ENCODE data around the gene TNFRSF13B. TPM values are rescaled to one million over a fixed set of nuclear protein-coding genes. Genes with fewer than 3 reads are reported as not detected.
A peak's percentile ranks its signal among the peaks of the same experiment; 100 is the strongest.
"Not testable (repeated sequence)": the region's sequence is repeated elsewhere in the genome, so short reads cannot be mapped to it uniquely, and the experiment has no call there.

The TNFRSF13B gene
- total RNA-seq, 1 donor from 2014 or later, result not detected

DNA sequence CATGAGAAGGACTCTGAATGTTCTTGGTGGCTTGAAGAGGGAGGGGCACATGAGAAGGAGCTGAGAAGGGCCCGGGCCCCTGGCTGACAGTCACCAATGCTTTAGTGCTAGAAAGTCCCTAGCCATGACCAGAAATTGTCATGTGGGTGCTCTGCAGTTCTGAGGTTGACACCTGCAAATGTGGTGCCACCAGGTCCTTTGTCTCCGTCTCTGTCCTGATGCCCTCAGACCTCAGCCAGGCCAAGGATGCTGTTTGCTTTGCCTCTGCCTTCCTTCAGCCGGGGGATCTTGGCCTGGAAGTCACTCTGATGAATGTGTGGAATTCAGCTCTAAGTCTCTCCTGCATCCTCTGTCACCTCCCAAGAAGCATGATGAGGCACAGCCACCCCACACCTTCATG, 63.6 kb downstream of the TNFRSF13B start:
- H3K4me3 Mint-ChIP-seq (ENCODE audit: unreplicated experiment), result peak overlapping the region; percentile 44
- peaks cover 82% of the 10 kb centered on the region for H3K4me1 Mint-ChIP-seq (ENCODE audit: unreplicated experiment)
- H3K27me3 Mint-ChIP-seq (ENCODE audit: unreplicated experiment), result peaks cover 8% of the 10 kb centered on the region
- TF ChIP-seq, protein P1, sequence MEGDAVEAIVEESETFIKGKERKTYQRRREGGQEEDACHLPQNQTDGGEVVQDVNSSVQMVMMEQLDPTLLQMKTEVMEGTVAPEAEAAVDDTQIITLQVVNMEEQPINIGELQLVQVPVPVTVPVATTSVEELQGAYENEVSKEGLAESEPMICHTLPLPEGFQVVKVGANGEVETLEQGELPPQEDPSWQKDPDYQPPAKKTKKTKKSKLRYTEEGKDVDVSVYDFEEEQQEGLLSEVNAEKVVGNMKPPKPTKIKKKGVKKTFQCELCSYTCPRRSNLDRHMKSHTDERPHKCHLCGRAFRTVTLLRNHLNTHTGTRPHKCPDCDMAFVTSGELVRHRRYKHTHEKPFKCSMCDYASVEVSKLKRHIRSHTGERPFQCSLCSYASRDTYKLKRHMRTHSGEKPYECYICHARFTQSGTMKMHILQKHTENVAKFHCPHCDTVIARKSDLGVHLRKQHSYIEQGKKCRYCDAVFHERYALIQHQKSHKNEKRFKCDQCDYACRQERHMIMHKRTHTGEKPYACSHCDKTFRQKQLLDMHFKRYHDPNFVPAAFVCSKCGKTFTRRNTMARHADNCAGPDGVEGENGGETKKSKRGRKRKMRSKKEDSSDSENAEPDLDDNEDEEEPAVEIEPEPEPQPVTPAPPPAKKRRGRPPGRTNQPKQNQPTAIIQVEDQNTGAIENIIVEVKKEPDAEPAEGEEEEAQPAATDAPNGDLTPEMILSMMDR (IDR thresholded peaks at IDR 0.05; ENCODE audit: unreplicated experiment), result no peak
- DNase-seq (ENCODE audit: low spot score), result no peak
- no peaks in the 10 kb centered on the region for H3K9me3 Mint-ChIP-seq (ENCODE audit: unreplicated experiment)
- no peaks in the 10 kb centered on the region for H3K36me3 Mint-ChIP-seq (ENCODE audit: low read depth, unreplicated experiment)
- peak overlapping the region; percentile 99 for H3K27ac Mint-ChIP-seq (ENCODE audit: unreplicated experiment)

DNA sequence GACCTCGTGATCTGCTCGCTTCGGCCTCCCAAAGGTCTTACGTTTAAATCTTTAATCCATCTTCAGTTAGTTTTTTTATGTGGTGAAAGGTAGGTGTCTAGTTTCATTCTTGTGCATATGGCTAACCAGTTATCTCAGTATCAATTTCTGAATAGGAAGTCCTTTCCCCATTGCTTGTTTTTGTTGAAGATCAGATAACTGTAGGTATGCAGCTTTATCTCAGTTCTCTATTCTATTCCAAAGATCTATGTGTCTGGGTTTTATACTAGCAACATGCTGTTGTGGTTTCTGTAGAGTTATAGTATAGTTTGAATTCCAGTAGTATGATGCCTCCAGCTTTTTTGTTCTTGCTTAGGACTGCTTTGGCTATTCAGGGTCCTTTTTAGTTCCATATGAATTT, 65.2 kb downstream of the TNFRSF13B start:
- no peaks in the 10 kb centered on the region for H3K9me3 Mint-ChIP-seq (ENCODE audit: unreplicated experiment)
- TF ChIP-seq, protein P1 (IDR thresholded peaks at IDR 0.05; ENCODE audit: unreplicated experiment), result no peak
- peaks cover 8% of the 10 kb centered on the region for H3K27me3 Mint-ChIP-seq (ENCODE audit: unreplicated experiment)
- peaks cover 71% of the 10 kb centered on the region for H3K4me1 Mint-ChIP-seq (ENCODE audit: unreplicated experiment)
- no peaks in the 10 kb centered on the region for H3K36me3 Mint-ChIP-seq (ENCODE audit: low read depth, unreplicated experiment)
- no peak for DNase-seq (ENCODE audit: low spot score)
- H3K27ac Mint-ChIP-seq (ENCODE audit: unreplicated experiment), result no peak overlapping the region
- H3K4me3 Mint-ChIP-seq (ENCODE audit: unreplicated experiment), result no peak overlapping the region

DNA sequence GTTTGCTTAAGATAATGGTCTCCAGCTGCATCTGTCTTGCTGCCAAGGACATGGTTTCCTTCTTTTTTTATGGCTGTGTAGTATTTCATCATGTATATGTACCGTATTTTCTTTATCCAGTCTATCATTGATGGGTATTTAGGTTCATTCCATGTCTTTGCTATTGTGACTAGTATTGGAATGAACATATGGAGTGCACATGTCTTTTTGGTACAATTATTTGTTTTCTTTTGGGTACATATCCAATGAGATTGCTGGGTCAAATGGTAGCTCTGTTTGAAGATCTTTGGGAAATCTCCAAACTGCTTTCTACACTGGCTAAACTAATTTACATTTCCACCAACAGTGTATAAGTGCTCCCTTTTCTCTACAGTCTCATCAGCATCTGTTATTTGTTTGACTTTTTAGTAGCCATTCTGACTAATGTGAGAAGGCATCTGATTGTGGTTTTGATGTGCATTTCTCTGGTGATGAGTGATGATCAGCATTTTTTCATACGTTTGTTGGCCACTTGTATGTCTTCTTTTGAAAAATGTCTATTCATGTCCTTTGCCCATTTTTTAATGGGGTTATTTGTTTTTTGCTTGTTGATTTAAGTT, 66.2 kb downstream of the TNFRSF13B start:
- TF ChIP-seq, protein P1 (IDR thresholded peaks at IDR 0.05; ENCODE audit: unreplicated experiment), result no peak
- peaks cover 8% of the 10 kb centered on the region for H3K27me3 Mint-ChIP-seq (ENCODE audit: unreplicated experiment)

DNA sequence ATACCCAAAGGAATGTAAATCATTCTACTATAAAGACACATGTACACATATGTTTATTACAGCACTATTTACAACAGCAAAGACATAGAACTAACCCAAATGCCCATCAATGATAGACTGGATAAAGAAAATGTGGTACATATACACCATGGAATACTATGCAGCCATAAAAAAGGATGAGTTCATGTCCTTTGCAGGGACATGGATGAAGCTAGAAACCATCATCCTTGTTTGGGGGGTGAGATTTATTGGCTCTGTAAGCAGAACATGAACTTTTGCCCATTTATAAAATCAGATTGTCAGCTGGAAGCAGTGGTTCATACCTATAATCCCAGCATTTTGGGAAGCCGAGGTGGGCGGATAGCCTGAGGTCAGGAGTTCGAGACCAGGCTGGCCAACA, 68.8 kb downstream of the TNFRSF13B start:
- H3K4me1 Mint-ChIP-seq (ENCODE audit: unreplicated experiment), result peaks cover 49% of the 10 kb centered on the region
- H3K36me3 Mint-ChIP-seq (ENCODE audit: low read depth, unreplicated experiment); H3K27ac Mint-ChIP-seq (ENCODE audit: unreplicated experiment); DNase-seq (ENCODE audit: low spot score); H3K4me3 Mint-ChIP-seq (ENCODE audit: unreplicated experiment); H3K27me3 Mint-ChIP-seq (ENCODE audit: unreplicated experiment); H3K9me3 Mint-ChIP-seq (ENCODE audit: unreplicated experiment): not testable (repeated sequence)

More for the DNA sequence above, 66.2 kb downstream of the TNFRSF13B start:
- H3K27ac Mint-ChIP-seq (ENCODE audit: unreplicated experiment), result peak overlapping the region; percentile 14
- no peaks in the 10 kb centered on the region for H3K9me3 Mint-ChIP-seq (ENCODE audit: unreplicated experiment)
- H3K36me3 Mint-ChIP-seq (ENCODE audit: low read depth, unreplicated experiment), result no peaks in the 10 kb centered on the region
- no peak overlapping the region for H3K4me3 Mint-ChIP-seq (ENCODE audit: unreplicated experiment)
- no peak for DNase-seq (ENCODE audit: low spot score)
- H3K4me1 Mint-ChIP-seq (ENCODE audit: unreplicated experiment), result peaks cover 74% of the 10 kb centered on the region

DNA sequence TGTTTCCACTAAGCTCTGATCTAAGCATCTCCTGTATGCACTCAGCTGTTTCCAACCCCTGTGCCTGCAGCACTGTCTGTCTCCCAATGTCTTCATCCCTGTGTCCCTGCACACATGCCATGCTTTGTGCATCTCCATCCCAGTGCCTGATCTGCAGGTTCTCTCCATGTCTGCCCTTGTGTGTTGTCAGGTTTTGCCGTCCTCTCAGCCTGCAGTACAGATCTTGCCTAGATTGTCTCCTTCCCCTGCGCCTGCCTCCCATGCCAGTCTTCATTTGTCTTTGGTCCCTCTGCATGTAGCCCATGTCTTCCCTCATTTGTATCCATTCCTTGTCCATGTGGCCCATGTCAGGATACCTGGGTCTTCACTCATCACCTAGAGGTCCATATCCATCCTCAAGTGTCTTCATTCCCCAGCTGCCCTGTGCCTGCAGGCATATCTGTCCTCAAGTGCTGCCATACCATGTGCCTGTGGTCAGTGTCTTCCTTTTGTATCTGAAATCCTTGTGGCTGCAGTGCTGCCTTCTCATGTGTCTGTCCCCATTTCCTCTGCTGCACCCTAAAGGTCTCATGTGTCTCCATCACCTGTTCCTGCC, 71.5 kb downstream of the TNFRSF13B start:
- H3K4me3 Mint-ChIP-seq (ENCODE audit: unreplicated experiment), result no peak overlapping the region
- peaks cover 3% of the 10 kb centered on the region for H3K27me3 Mint-ChIP-seq (ENCODE audit: unreplicated experiment)
- no peaks in the 10 kb centered on the region for H3K9me3 Mint-ChIP-seq (ENCODE audit: unreplicated experiment)
- H3K36me3 Mint-ChIP-seq (ENCODE audit: low read depth, unreplicated experiment), result no peaks in the 10 kb centered on the region
- peaks cover 33% of the 10 kb centered on the region for H3K4me1 Mint-ChIP-seq (ENCODE audit: unreplicated experiment)
- no peak overlapping the region for H3K27ac Mint-ChIP-seq (ENCODE audit: unreplicated experiment)
- DNase-seq (ENCODE audit: low spot score), result no peak
- TF ChIP-seq, protein P1 (IDR thresholded peaks at IDR 0.05; ENCODE audit: unreplicated experiment), result no peak

DNA sequence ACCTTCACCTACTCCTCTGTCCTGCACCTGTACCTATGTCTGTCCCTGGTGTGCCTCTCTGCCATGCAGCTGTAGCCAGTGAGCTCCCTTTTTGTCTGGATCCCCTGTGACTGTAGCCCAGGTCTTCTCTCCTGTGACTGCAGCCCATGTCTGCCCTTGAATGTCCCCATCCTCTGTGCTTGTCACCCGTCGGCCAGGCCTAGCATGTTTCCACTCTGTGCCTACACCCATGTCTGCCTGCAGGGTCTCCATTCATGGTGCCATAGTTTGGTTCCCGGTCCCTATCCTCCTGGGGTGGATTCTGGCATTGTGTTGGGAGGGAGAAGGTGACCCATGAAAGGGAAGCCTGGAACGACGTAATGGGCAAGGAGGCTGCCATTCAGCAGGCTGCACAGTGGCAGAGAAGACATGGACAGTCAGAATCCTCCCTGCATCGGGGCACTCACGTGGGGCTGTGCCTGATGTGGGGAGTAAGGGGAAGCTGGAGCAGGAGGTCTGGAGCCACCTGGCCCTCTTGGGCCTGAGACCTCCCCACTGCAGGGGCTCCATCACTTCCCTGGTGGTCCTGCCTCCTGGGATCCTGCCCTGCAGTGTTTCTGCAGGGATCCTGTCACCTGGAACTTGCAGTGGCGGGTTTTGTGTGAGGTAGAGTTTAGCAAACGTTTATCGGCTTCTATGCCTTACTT, 74.6 kb downstream of the TNFRSF13B start:
- not testable (repeated sequence) for DNase-seq (ENCODE audit: low spot score); H3K9me3 Mint-ChIP-seq (ENCODE audit: unreplicated experiment); H3K36me3 Mint-ChIP-seq (ENCODE audit: low read depth, unreplicated experiment); H3K4me3 Mint-ChIP-seq (ENCODE audit: unreplicated experiment); H3K27me3 Mint-ChIP-seq (ENCODE audit: unreplicated experiment)
- peak overlapping the region; percentile 64 for H3K27ac Mint-ChIP-seq (ENCODE audit: unreplicated experiment)
- H3K4me1 Mint-ChIP-seq (ENCODE audit: unreplicated experiment), result peaks cover 17% of the 10 kb centered on the region

DNA sequence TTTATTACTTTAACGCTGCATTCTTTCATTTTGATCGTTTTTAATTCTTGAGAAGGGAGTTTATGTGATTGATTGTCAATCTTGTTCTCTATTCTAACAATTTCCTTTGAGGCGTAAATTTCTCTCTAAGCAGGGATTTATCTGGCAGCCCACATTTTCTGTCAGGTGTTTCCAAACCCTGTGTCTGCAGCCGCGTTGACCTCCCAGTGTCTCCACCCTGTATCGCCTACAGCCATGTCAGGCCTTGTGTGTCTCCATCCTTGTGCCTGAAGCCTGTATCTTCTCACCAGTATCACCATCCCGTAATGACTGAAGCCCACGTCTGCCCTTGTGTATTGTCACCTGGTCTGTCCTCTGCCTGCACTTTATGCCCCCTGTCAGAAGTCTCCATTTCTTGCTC, 75.7 kb downstream of the TNFRSF13B start:
- H3K36me3 Mint-ChIP-seq (ENCODE audit: low read depth, unreplicated experiment); H3K4me3 Mint-ChIP-seq (ENCODE audit: unreplicated experiment); DNase-seq (ENCODE audit: low spot score); H3K27me3 Mint-ChIP-seq (ENCODE audit: unreplicated experiment); H3K9me3 Mint-ChIP-seq (ENCODE audit: unreplicated experiment); H3K27ac Mint-ChIP-seq (ENCODE audit: unreplicated experiment): not testable (repeated sequence)
- H3K4me1 Mint-ChIP-seq (ENCODE audit: unreplicated experiment), result peaks cover 11% of the 10 kb centered on the region

DNA sequence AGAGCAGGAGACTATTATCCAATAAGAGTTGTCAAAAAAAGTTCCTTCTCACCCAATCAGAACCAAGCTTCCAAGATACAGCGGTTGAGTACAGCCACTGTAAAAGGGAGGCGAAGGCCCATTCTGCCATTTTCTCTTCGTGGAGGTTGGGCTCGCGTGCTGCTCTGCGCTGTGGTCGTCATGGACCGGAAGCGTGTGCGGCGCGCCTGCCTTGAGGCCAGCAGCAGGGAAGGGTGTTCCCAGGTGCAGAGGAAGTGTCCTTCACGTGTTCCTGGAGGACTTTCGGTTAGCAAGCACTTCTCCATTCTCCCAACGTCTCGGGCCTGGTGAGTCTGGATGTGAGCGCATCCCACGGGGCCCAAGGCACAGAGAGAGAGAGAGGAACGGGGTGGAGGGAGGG, 78.4 kb downstream of the TNFRSF13B start:
- H3K27ac Mint-ChIP-seq (ENCODE audit: unreplicated experiment); H3K27me3 Mint-ChIP-seq (ENCODE audit: unreplicated experiment); DNase-seq (ENCODE audit: low spot score); H3K9me3 Mint-ChIP-seq (ENCODE audit: unreplicated experiment); H3K4me3 Mint-ChIP-seq (ENCODE audit: unreplicated experiment); H3K36me3 Mint-ChIP-seq (ENCODE audit: low read depth, unreplicated experiment); H3K4me1 Mint-ChIP-seq (ENCODE audit: unreplicated experiment): not testable (repeated sequence)

All from endothelial cell (in vitro differentiated cells).